ENCODE data around the gene CLSTN2. TPM values are rescaled to one million over a fixed set of nuclear protein-coding genes. Genes with fewer than 3 reads are reported as not detected.
A peak's percentile ranks its signal among the peaks of the same experiment; 100 is the strongest.

The CLSTN2 gene
- total RNA-seq, 1 donor from 2014 or later: 9.7 TPM

DNA sequence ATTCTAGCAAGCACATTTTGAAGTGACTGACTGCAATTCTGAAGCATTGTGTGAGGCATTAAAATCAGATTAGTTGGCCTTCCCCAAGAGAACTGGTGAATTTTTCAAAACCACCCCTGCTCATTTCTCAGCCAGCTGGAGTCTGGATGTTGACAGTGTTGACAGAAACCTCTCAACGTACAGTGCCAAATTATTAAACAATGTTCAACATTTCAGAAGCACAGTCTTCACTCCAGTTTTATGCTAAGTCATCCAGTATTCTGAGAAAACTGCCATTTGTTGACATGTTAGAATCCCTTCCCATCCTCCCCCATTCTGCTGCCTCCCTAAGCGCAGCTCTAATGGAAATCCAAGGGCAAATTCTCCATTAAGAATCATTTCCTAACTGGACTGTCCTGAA lies 373.6 kb downstream of the CLSTN2 start:
- H3K4me3 ChIP-seq (ENCODE audit: low read depth, low read length): no peak overlapping the region
- no peak for DNase-seq (ENCODE audit: low read depth)
- TF ChIP-seq, protein P1, sequence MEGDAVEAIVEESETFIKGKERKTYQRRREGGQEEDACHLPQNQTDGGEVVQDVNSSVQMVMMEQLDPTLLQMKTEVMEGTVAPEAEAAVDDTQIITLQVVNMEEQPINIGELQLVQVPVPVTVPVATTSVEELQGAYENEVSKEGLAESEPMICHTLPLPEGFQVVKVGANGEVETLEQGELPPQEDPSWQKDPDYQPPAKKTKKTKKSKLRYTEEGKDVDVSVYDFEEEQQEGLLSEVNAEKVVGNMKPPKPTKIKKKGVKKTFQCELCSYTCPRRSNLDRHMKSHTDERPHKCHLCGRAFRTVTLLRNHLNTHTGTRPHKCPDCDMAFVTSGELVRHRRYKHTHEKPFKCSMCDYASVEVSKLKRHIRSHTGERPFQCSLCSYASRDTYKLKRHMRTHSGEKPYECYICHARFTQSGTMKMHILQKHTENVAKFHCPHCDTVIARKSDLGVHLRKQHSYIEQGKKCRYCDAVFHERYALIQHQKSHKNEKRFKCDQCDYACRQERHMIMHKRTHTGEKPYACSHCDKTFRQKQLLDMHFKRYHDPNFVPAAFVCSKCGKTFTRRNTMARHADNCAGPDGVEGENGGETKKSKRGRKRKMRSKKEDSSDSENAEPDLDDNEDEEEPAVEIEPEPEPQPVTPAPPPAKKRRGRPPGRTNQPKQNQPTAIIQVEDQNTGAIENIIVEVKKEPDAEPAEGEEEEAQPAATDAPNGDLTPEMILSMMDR (conservative IDR thresholded peaks at IDR 0.05; ENCODE audit: low read depth, low read length): no peak

DNA sequence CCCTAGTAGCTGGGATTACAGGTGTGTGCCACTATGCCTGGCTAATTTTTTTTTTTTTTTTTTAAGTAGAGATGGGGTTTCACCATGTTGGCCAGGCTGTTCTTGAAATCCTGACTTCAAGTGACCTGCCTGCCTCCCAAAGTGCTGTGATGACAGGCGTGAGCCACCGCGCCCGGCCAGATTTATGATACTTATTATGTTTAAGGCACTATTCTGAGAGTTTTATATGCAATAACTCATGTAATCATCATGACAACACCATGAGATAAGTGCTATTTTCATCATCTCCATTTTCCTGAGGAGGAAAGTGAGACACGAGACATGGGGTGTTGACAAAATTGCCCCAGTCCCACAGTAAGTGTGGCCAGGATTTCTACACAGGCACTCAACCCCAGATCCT lies 376.4 kb downstream of the CLSTN2 start:
- no peak for DNase-seq (ENCODE audit: low read depth)
- no peak overlapping the region for H3K4me3 ChIP-seq (ENCODE audit: low read depth, low read length)
- TF ChIP-seq, protein P1 (conservative IDR thresholded peaks at IDR 0.05; ENCODE audit: low read depth, low read length): no peak

DNA sequence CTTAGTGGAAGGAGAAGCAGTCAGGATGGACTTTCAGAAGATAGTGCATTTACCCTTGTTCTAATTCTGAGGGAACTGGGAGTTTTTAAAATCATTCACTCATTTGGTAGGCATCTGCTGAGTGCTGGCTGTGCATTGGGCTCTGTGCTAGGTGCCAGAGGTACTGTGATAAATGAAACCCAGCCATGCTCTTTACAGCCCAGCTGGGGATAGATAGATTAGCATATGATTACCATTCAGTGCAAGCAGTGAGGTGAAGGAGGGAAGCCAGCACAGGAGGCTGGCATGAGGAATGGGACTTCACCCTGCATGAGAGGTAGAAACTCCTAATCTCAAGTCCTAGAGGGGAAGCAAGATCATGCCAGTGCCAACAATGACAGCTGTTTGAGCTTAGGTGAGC lies 381.0 kb downstream of the CLSTN2 start:
- no peak for DNase-seq (ENCODE audit: low read depth)
- no peak overlapping the region for H3K4me3 ChIP-seq (ENCODE audit: low read depth, low read length)
- TF ChIP-seq, protein P1 (conservative IDR thresholded peaks at IDR 0.05; ENCODE audit: low read depth, low read length): no peak

DNA sequence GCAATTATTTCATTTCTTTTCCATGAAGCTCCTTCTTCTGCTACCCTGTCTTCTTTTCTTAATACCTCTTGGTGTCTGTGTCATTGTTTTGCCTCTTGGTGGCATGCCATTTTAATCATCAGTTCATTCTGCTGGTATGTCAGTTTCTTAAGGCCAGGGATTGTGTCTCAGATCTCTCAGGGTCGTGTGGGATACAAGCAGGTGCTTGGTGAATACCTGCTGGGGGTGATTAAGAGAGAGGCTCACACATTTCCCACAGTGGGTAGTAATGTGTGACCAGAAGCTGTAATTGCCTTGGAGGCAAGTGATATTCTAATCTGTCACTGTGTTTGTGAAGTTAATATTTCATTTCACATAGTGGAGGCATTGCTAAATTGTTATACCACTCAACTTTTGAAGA lies 381.5 kb downstream of the CLSTN2 start:
- peak; percentile 19 for DNase-seq (ENCODE audit: low read depth)
- TF ChIP-seq, protein P1 (conservative IDR thresholded peaks at IDR 0.05; ENCODE audit: low read depth, low read length): no peak
- H3K4me3 ChIP-seq (ENCODE audit: low read depth, low read length): no peak overlapping the region

DNA sequence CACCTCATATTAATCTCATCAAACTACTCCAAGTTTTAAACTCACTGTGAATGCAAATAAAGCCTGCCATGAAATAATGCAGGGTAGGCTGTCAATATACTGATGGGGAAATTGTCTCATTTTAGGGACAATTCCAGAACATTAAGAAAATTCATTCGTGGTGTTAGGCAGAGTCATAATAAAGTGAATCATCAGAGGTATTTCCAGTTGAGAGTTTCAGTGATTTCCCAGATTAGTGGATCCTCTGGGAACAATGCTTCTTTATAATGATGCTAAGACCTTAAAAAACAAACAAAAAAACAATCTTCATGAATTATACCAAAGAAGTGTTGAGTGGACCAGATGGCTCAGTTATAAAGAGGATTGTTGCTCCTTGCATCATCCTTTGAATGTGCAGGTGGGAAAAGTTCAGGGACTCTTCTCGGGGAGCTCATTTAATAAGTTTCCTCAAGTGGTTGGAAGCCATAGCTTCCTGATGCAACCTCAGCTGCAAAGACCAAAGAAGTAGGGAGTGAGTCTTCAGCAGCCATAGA lies 381.9 kb downstream of the CLSTN2 start:
- DNase-seq (ENCODE audit: low read depth): peak; percentile 9
- TF ChIP-seq, protein P1 (conservative IDR thresholded peaks at IDR 0.05; ENCODE audit: low read depth, low read length): no peak
- no peak overlapping the region for H3K4me3 ChIP-seq (ENCODE audit: low read depth, low read length)

DNA sequence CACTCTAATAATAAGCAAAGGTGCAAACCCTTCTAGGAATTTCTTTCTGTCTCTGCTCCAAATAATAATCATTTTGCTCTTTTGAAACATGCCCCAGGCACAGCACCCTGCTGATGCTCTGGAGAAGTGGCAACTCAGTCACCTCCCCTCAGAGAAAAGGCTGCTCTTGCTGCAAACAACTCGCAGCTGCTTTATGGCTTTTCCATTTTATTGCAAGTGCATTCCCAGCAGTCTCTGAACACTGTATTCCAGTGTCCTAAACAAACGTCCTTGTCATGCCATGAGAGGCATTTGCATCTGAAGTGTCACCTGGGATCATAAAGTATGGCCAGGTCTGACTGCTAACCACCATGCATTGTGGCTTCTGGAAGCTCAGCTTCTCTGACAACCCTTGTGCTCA lies 384.8 kb downstream of the CLSTN2 start:
- TF ChIP-seq, protein P1 (conservative IDR thresholded peaks at IDR 0.05; ENCODE audit: low read depth, low read length): no peak
- DNase-seq (ENCODE audit: low read depth): no peak
- H3K4me3 ChIP-seq (ENCODE audit: low read depth, low read length): no peak overlapping the region

DNA sequence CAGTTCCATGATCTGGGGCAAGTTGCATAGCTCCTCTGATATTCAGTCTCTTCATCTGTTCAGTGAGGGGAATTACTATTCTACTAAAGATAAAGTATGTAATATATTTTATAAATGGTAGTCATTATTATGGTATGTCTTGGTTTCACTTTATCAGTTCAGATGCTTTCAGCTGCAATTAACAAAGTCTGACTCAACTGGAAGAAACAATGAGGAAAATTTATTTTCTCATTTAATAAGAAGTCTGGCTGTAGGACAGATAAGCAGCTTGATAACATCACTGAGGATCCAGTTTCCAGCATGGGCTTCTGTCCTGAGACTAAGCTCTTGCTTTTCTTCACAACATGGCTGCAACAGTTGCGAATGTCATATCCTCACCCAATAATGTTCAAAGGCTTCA lies 388.6 kb downstream of the CLSTN2 start:
- no peak overlapping the region for H3K4me3 ChIP-seq (ENCODE audit: low read depth, low read length)
- DNase-seq (ENCODE audit: low read depth): no peak
- TF ChIP-seq, protein P1 (conservative IDR thresholded peaks at IDR 0.05; ENCODE audit: low read depth, low read length): no peak
